Heart left ventricle (tissue), 13 donors: ENCODE data around the gene TINCR.

ENCODE experiments used
- POLR2A ChIP-seq, 2 donors: fragments of 450-650 bp; IDR thresholded peaks; one replicate each; pipeline ENCODE4 v1.6.1; 2017; ENCODE audit warnings: antibody characterized with exemption in 2 of 2, mild to moderate bottlenecking in 2 of 2, moderate library complexity in 2 of 2
- TF ChIP-seq, protein P1 (sequence below), 12 donors: fragments of 200-600 bp; sonication (generic) in 4 of 12; IDR thresholded peaks; one replicate each; pipeline versions ENCODE4 v1.5.0 to v1.8.0; 2018 to 2022; ENCODE audit warnings: antibody characterized with exemption in 12 of 12, mild to moderate bottlenecking in 5 of 12
- donor health status: ischemic (EF 13 %, LVEDD 7.1; RV severe dilation, severe dysfunction).
- donor health status: DM: no; HTN: yes; CAD: no.
- donor health status: DM: no; HTN: no; CAD: no.
- donor health status: ischemic (EF 25% LVEDD 6.9; RV normal size, moderate dysfunction).
- donor health status: ischemic (EF 25% LVEDD 5.7; RV mildly dilated, moderate dysfunction).
- donor health status: ischemic (EF 35%, LVEDD 5.7; RV mildly dilated, moderate dysfunction).
- donor health status: nonischemic (EF 11% LVEDD 7.7; RV severe dilation, severe dysfunction).
- donor health status: DM: yes; HTN: yes; CAD: no.
- donor health status: PGD.
- donor health status: ischemic (EF 29% LVEDD 5.4; RV normal size, mild dysfunction).
- donor health status: nonischemic (EF 23%, LVEDD 6.1; RV moderate dilation, normal function).

DNA sequence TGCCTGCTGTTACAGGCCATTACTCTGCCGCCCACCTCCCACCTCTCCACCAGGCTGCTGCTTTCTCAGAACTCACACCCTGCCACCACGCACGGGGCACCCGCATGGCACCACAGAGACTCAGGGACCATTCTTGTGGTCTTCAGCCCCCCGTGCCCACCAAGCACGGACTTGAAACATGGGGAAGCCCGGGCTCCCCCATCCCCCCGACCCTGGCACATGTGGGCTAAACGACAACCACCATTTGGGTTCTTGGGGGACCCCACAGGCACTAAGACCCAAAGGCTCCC, 23.1 kb upstream of the TINCR start:
- TF ChIP-seq, protein P1, sequence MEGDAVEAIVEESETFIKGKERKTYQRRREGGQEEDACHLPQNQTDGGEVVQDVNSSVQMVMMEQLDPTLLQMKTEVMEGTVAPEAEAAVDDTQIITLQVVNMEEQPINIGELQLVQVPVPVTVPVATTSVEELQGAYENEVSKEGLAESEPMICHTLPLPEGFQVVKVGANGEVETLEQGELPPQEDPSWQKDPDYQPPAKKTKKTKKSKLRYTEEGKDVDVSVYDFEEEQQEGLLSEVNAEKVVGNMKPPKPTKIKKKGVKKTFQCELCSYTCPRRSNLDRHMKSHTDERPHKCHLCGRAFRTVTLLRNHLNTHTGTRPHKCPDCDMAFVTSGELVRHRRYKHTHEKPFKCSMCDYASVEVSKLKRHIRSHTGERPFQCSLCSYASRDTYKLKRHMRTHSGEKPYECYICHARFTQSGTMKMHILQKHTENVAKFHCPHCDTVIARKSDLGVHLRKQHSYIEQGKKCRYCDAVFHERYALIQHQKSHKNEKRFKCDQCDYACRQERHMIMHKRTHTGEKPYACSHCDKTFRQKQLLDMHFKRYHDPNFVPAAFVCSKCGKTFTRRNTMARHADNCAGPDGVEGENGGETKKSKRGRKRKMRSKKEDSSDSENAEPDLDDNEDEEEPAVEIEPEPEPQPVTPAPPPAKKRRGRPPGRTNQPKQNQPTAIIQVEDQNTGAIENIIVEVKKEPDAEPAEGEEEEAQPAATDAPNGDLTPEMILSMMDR (IDR thresholded peaks at IDR 0.05): no peak
- TF ChIP-seq POLR2A (IDR thresholded peaks at IDR 0.05): no peak
